Stimulated activated CD4-positive, alpha-beta T cell treated with anti-CD3 and anti-CD28 coated beads, Interleukin-12 subunit alpha, Interleukin-12 subunit beta, amount 100 ng/mL, for 4 hours (primary cell): ENCODE measurements around the gene HOXA13.

Source experiments
- DNase-seq: peaks from one replicate; pipeline ENCODE4 v3.0.0-alpha.2; 2020

Gene HOXA13

GRCh38 chr7:27205325-27206280, 5.7 kb upstream of the HOXA13 start:
- no peak for DNase-seq

- DNase-seq: no peak
Observed at GRCh38 chr7:27204851-27205322, 5.0 kb upstream of the HOXA13 start.

GRCh38 chr7:27203964-27204594, 4.2 kb upstream of the HOXA13 start:
- no peak for DNase-seq

GRCh38 chr7:27203365-27203953, 3.6 kb upstream of the HOXA13 start:
- DNase-seq: no peak

- DNase-seq: no peak
Observed at GRCh38 chr7:27202862-27203134, 2.9 kb upstream of the HOXA13 start.

- DNase-seq: no peak
Observed at GRCh38 chr7:27202018-27202861, 2.3 kb upstream of the HOXA13 start.

- DNase-seq: no peak
Observed at GRCh38 chr7:27201580-27202017, 1.7 kb upstream of the HOXA13 start.

GRCh38 chr7:27200761-27201579, 1.1 kb upstream of the HOXA13 start:
- DNase-seq: no peak

GRCh38 chr7:27198871-27199801, 755 bp downstream of the HOXA13 start:
- DNase-seq: no peak

GRCh38 chr7:27198138-27198841, 1.6 kb downstream of the HOXA13 start:
- DNase-seq: no peak

GRCh38 chr7:27197137-27198042, 2.5 kb downstream of the HOXA13 start:
- DNase-seq: no peak

- DNase-seq: peak; percentile 87
Observed at GRCh38 chr7:27196287-27196767, 3.6 kb downstream of the HOXA13 start.

GRCh38 chr7:27194686-27195379, 5.1 kb downstream of the HOXA13 start:
- DNase-seq: no peak

GRCh38 chr7:27194002-27194352, 5.9 kb downstream of the HOXA13 start:
- no peak for DNase-seq

- no peak for DNase-seq
Observed at GRCh38 chr7:27193335-27194001, 6.4 kb downstream of the HOXA13 start.

GRCh38 chr7:27192546-27193334, 7.2 kb downstream of the HOXA13 start:
- no peak for DNase-seq
